Body of pancreas (tissue), 4 donors: ENCODE results near the gene STARD3. TPM values are rescaled to one million over a fixed set of nuclear protein-coding genes. Genes with fewer than 3 reads are reported as not detected.

Experiments used
- ATAC-seq: fragments of 150-250 bp; one replicate; pipeline ENCODE4 v1.9.1; 2016
- DNase-seq, 4 donors: peaks; one replicate each; pipeline ENCODE4 v3.0.0-alpha.2; 2019
- H3K27ac ChIP-seq, 4 donors: fragments of 200-600 bp; sonication (generic); 1 replicate in 3 of 4; 2 replicates in 1 of 4; pipeline versions ENCODE4 v1.5.1 to v1.6.1; 2016 to 2019; ENCODE audit warnings: mild to moderate bottlenecking in 1 of 4, mixed read lengths in 1 of 4, moderate library complexity in 1 of 4
- H3K27me3 ChIP-seq, 2 donors: fragments of 200-600 bp; sonication (generic); one replicate each; pipeline ENCODE4 v1.6.0; 2016; ENCODE audit warnings: mild to moderate bottlenecking in 1 of 2
- H3K36me3 ChIP-seq, 2 donors: fragments of 200-600 bp; sonication (generic); replicated peaks in 1 of 2; 2 replicates each; pipeline ENCODE4 v1.5.1; 2016; ENCODE audit warnings: low read depth in 2 of 2; ENCODE audit not compliant: insufficient read depth in 1 of 2
- H3K4me1 ChIP-seq: fragments of 200-600 bp; sonication (generic); one replicate; pipeline ENCODE4 v1.6.0; 2016
- H3K4me3 ChIP-seq, 2 donors: fragments of 200-600 bp; sonication (generic); 1 replicate in 1 of 2; 2 replicates in 1 of 2; pipeline ENCODE4 v1.5.1; 2016 to 2019
- H3K9me3 ChIP-seq, 3 donors: fragments of 200-600 bp; sonication (generic); 1 replicate in 2 of 3; 2 replicates in 1 of 3; pipeline ENCODE4 v1.5.1; 2016
- POLR2A ChIP-seq, 3 donors: fragments of 450-650 bp; IDR thresholded peaks; one replicate each; pipeline ENCODE4 v1.6.1; 2016; ENCODE audit warnings: antibody characterized with exemption in 3 of 3, mild to moderate bottlenecking in 2 of 3
- WGBS, 2 donors: methylation state at CpG; one replicate each; pipeline ENCODE4 v1.1.5; 2017; 5-methylcytosine and 5-hydroxymethylcytosine counted together
- intact Hi-C: fragments of 100-400 bp; cut with DNase I; formaldehyde crosslinking; loops from one replicate; pipeline ENCODE4 v1.15.1; 2023
- total RNA-seq, 2 donors: library from RNA; depleted of rRNA; stranded (reverse); fragments of >200 nt; gene quantifications; one replicate each; pipeline ENCODE4 v1.1.0, GENCODE V29; 2016
- TF ChIP-seq, protein P1 (sequence below), 7 experiments: fragments of 450-650 bp in 4 of 7; fragments of 200-600 bp in 3 of 7; sonication (generic) in 3 of 7; IDR thresholded peaks; one replicate each; pipeline ENCODE4 v1.5.1; 2016 to 2019; ENCODE audit warnings: antibody characterized with exemption in 7 of 7

STARD3 gene
- total RNA-seq, 2 donors from 2014 or later: 30.1 to 63.9 TPM

DNA sequence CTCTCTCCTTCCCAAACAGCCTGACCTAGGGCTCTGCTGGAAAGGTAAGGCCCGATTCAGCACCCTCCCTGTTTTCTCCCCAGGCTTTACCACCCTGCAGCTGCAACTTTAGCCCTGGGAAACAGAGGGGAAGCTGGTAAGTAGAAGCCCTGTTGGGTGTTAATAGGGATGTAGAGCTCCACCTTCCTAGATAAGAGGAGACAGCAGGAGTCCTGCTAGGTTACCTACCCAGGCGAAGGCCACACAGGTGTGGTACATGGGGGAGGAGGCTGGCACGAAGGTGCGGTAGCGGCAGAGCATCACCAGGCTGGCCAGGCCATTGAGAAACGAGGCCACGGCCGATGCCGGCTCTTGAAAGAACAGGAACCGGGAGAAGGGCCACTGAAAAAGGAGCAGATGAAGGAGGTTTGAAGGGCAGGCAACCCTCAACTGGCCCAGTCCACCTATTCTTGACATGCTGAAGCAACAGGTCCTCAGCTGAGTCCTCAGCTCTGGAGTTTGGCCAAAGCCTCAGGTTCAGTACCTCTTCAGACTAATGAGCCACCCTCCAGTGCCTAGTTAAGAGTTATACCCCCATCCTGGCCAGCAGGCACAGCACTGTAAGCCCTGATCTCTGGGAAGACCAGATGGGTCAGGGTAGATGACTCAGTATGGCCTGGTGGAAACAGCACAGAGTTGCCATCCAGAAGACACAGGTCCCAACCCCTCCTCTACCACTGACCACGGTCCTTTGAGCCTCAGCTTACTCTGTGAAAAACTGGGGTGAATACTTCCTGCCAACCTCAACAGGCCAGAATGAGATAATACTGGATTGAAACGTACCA lies 47.6 kb downstream of the STARD3 start:
- Histone ChIP-seq H3K27ac (no peak overlapping the region), H3K27me3 (no peaks in the 10 kb centered on the region), H3K4me3 (no peak overlapping the region), H3K36me3 (no peaks in the 10 kb centered on the region), H3K9me3 (no peaks in the 10 kb centered on the region), H3K4me1 (peaks cover 21% of the 10 kb centered on the region)
- intact Hi-C loops: loop anchor here (10.0 kb wide), 1 partner anchor 60 kb away; no protein-coding TSS in a partner anchor
- 89 to 92% methylated on average over 12 of the region's 12 CpGs for WGBS, 2 donors
- DNase-seq: no peak
- ATAC-seq: no peak
- TF ChIP-seq, protein P1, sequence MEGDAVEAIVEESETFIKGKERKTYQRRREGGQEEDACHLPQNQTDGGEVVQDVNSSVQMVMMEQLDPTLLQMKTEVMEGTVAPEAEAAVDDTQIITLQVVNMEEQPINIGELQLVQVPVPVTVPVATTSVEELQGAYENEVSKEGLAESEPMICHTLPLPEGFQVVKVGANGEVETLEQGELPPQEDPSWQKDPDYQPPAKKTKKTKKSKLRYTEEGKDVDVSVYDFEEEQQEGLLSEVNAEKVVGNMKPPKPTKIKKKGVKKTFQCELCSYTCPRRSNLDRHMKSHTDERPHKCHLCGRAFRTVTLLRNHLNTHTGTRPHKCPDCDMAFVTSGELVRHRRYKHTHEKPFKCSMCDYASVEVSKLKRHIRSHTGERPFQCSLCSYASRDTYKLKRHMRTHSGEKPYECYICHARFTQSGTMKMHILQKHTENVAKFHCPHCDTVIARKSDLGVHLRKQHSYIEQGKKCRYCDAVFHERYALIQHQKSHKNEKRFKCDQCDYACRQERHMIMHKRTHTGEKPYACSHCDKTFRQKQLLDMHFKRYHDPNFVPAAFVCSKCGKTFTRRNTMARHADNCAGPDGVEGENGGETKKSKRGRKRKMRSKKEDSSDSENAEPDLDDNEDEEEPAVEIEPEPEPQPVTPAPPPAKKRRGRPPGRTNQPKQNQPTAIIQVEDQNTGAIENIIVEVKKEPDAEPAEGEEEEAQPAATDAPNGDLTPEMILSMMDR (IDR thresholded peaks at IDR 0.05): no peak

DNA sequence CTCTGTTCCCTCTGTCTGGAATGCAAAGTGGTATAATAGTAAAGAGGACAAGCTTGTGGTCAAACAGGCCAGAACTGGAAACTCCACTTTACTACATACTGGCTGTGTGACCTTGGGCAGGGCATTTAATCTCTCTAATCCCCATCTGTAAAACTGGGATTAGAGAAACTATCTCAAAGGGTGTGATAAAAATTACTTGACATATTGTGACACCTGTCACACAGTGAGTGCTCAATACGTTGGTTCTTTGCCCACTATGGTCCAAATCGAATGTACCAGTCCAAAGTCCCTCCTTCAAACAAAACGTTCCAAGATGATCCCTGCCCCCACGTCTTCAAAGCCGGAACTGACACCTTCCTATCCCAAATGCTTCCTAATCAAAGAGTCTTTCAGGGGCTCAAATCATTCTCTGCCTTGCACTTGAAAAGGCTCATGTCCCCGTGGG lies 50.2 kb downstream of the STARD3 start:
- intact Hi-C loops: loop anchor here (10.0 kb wide), 1 partner anchor 58 kb away; no protein-coding TSS in a partner anchor
- ATAC-seq (no peak), DNase-seq (no peak)
- WGBS, 2 donors: 20% methylated on average over 6 of the region's 6 CpGs
- Histone ChIP-seq H3K27me3 (no peaks in the 10 kb centered on the region), H3K4me3 (peak overlapping the region; percentile 58 to 65), H3K36me3 (no peaks in the 10 kb centered on the region), H3K9me3 (no peaks in the 10 kb centered on the region), H3K4me1 (peaks cover 21% of the 10 kb centered on the region), H3K27ac (peak overlapping the region; percentile 78 to 93 (median 88))
- no peak for TF ChIP-seq POLR2A (IDR thresholded peaks at IDR 0.05)
- TF ChIP-seq, protein P1 (IDR thresholded peaks at IDR 0.05): no peak

DNA sequence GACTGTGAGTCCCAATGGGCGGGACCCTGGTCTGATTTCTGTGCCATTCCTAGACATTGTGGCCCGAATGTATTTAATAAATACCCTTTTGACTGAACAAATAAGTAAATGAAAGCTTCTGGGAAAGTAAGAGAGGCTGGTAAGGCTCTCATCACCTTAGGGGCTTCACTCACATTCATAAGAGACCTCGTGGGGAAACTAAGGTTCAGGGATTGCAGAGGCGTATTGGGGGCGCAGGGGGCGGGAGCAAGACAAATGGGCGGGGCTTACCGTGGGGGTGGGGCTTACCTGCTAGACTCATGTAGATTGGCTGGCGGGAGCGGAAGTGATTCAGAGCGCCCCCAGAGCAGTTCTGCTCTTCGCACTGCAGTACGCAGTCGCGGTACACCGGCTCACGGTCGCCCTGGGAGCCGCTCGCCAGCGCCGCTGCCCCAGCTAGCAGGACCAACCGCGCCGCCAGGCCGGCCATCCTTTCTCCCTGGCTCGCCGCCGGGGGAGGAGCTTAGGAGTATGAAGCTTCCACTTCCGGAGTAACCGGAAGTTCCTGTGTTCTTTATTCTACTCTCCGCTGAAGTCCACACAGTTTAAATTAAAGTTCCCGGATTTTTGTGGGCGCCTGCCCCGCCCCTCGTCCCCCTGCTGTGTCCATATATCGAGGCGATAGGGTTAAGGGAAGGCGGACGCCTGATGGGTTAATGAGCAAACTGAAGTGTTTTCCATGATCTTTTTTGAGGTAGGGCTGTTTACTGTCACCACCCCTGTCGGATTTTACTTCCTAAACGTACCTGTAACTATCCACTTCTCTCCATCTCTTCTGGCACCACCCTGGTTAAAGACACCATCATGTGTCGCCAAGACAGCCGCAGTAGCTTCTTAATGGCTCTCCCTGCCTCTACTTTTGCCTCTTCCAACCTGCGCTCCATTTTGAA lies 50.9 kb downstream of the STARD3 start, which contains the start of gene PGAP3:
PGAP3 (minus strand) TSS at position 512 of the 929 bp plus-strand sequence; CDS start at position 469, 43 bp downstream.
- peak; percentile 84 to 94 (median 87) for DNase-seq
- Histone ChIP-seq H3K27ac (peak within 1 kb of the TSS; percentile 78 to 93 (median 88)), H3K27me3 (no peaks in the 10 kb centered on the region), H3K36me3 (no peaks in the 10 kb centered on the region), H3K4me3 (peak within 1 kb of the TSS; percentile 58 to 65), H3K9me3 (no peaks in the 10 kb centered on the region), H3K4me1 (peaks cover 21% of the 10 kb centered on the region)
- intact Hi-C loops: loop anchor here (10.0 kb wide), 1 partner anchor 57 kb away; no protein-coding TSS in a partner anchor
- ATAC-seq: peak; percentile 93
- 1 to 2% methylated on average over 37 to 45 of the region's 45 CpGs for WGBS, 2 donors
- TF ChIP-seq POLR2A (IDR thresholded peaks at IDR 0.05): peak in 2 of 3 donors; percentile 67 to 71
- TF ChIP-seq, protein P1 (IDR thresholded peaks at IDR 0.05): no peak

DNA sequence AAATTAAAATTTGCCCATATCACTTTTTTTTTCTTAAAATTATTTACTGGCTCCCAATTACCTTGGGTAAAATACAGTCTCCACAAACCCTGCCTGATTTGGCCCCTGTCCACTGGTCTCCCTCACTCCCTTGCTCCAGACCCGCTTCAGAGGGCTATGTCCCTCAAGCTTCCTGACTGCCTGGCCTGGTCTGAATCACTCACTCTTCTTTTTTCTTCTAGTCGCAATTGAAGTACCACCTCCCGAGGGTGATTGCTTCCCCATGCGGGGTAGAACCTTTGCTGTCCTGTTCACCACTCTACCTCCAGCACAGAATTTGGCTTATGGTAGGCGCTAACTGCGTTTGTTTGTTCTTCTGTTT lies 51.5 kb downstream of the STARD3 start:
- peaks cover 21% of the 10 kb centered on the region for H3K4me1 ChIP-seq
- no peak for ATAC-seq
- WGBS, 2 donors: 8 to 10% methylated on average over 6 of the region's 6 CpGs
- no peak for DNase-seq
- peak overlapping the region; percentile 58 to 65 for H3K4me3 ChIP-seq
- no peaks in the 10 kb centered on the region for H3K9me3 ChIP-seq
- no peaks in the 10 kb centered on the region for H3K27me3 ChIP-seq
- intact Hi-C loops: loop anchor here (10.0 kb wide), 1 partner anchor 56 kb away; no protein-coding TSS in a partner anchor
- H3K27ac ChIP-seq: peak overlapping the region in 3 of 4 donors; percentile 85 to 93 (median 90)
- TF ChIP-seq POLR2A (IDR thresholded peaks at IDR 0.05): no peak
- TF ChIP-seq, protein P1 (IDR thresholded peaks at IDR 0.05): no peak
- H3K36me3 ChIP-seq: no peaks in the 10 kb centered on the region
